Prostate gland (tissue), 2 donors: ENCODE data around the gene RIT1. TPM values are rescaled to one million over a fixed set of nuclear protein-coding genes. Genes with fewer than 3 reads are reported as not detected.

Experiments used
- DNase-seq: peaks from one replicate; pipeline ENCODE4 v3.0.0-alpha.2; 2019; ENCODE audit warnings: low spot score
- H3K27ac ChIP-seq, 2 donors: fragments of 200-600 bp; sonication (generic); 2 replicates each; pipeline ENCODE4 v1.5.1; 2017 to 2019
- H3K27me3 ChIP-seq: fragments of 200-600 bp; sonication (generic); replicated peaks from 2 replicates; pipeline ENCODE4 v1.5.1; 2019; ENCODE audit not compliant: insufficient read depth
- H3K36me3 ChIP-seq, 2 donors: fragments of 200-600 bp; sonication (generic); 1 replicate in 1 of 2; 2 replicates in 1 of 2; pipeline versions ENCODE4 v1.5.1 to v1.8.1; 2017 to 2019
- H3K4me1 ChIP-seq: fragments of 200-600 bp; sonication (generic); replicated peaks from 2 replicates; pipeline ENCODE4 v1.5.1; 2019
- H3K4me3 ChIP-seq, 2 donors: fragments of 200-600 bp; sonication (generic); 2 replicates each; pipeline ENCODE4 v1.5.1; 2017 to 2019
- H3K9me3 ChIP-seq: fragments of 200-600 bp; sonication (generic); 2 replicates; pipeline ENCODE4 v1.5.1; 2017
- POLR2A ChIP-seq: fragments of 450-650 bp; IDR thresholded peaks from one replicate; pipeline ENCODE4 v1.6.1; 2016; ENCODE audit warnings: antibody characterized with exemption, mild to moderate bottlenecking
- POLR2AphosphoS5 ChIP-seq: sonication (generic); formaldehyde crosslinking; IDR thresholded peaks from one replicate; pipeline ENCODE4 v1.6.1; 2017; ENCODE audit warnings: antibody characterized with exemption
- WGBS: methylation state at CpG from one replicate; pipeline ENCODE4 v1.1.5; 2018; 5-methylcytosine and 5-hydroxymethylcytosine counted together
- intact Hi-C: fragments of 100-400 bp; cut with DNase I; formaldehyde crosslinking; loops from one replicate; pipeline ENCODE4 v1.14.2; 2022
- total RNA-seq, 2 donors: library from RNA; depleted of rRNA; stranded (reverse); fragments of >200 nt; gene quantifications; one replicate each; pipeline ENCODE4 v1.1.0, GENCODE V29; 2016
- TF ChIP-seq, protein P1 (sequence below), 4 experiments: fragments of 200-600 bp in 2 of 4; fragments of 450-650 bp in 2 of 4; sonication (generic) in 2 of 4; IDR thresholded peaks; 1 replicate in 3 of 4; 2 replicates in 1 of 4; pipeline ENCODE4 v1.5.1; 2016 to 2019; ENCODE audit warnings: antibody characterized with exemption in 4 of 4, mild to moderate bottlenecking in 2 of 4, moderate library complexity in 2 of 4

The RIT1 gene
- total RNA-seq, 2 donors from 2014 or later, result 20.8 to 21.8 TPM

DNA sequence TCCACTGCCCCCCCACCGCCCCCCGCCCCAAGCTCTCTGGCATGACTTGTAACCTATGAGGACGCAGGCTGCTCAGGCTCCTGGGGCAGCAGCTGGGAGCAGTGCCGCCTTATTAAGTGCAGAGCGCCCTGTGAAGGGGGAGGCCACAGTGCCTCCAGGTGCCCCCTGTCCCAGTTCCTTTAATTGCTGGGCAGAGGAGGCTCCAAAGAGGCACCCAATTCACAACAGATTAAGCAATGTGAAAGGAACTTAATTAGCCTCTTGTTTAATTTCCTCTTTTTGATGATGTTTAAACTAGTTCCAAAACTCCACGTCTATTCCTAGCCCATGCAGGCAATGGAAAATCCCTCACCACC is 33.3 kb upstream of the RIT1 start:
- TF ChIP-seq, protein P1, sequence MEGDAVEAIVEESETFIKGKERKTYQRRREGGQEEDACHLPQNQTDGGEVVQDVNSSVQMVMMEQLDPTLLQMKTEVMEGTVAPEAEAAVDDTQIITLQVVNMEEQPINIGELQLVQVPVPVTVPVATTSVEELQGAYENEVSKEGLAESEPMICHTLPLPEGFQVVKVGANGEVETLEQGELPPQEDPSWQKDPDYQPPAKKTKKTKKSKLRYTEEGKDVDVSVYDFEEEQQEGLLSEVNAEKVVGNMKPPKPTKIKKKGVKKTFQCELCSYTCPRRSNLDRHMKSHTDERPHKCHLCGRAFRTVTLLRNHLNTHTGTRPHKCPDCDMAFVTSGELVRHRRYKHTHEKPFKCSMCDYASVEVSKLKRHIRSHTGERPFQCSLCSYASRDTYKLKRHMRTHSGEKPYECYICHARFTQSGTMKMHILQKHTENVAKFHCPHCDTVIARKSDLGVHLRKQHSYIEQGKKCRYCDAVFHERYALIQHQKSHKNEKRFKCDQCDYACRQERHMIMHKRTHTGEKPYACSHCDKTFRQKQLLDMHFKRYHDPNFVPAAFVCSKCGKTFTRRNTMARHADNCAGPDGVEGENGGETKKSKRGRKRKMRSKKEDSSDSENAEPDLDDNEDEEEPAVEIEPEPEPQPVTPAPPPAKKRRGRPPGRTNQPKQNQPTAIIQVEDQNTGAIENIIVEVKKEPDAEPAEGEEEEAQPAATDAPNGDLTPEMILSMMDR (IDR thresholded peaks at IDR 0.05), result no peak
- TF ChIP-seq POLR2A (no peak), POLR2AphosphoS5 (no peak)
- no peak for DNase-seq
- H3K4me1 ChIP-seq, result no peaks in the 10 kb centered on the region
- no peaks in the 10 kb centered on the region for H3K27me3 ChIP-seq
- no peaks in the 10 kb centered on the region for H3K36me3 ChIP-seq
- H3K9me3 ChIP-seq, result no peaks in the 10 kb centered on the region
- no peak overlapping the region for H3K4me3 ChIP-seq
- WGBS, result 31% methylated on average over 6 of the region's 6 CpGs
- H3K27ac ChIP-seq, result no peak overlapping the region
- intact Hi-C loops, result no loop called here

- Histone ChIP-seq H3K4me3 (no peak overlapping the region), H3K36me3 (no peaks in the 10 kb centered on the region), H3K27me3 (no peaks in the 10 kb centered on the region), H3K27ac (no peak overlapping the region), H3K4me1 (no peaks in the 10 kb centered on the region), H3K9me3 (no peaks in the 10 kb centered on the region)
- TF ChIP-seq POLR2A (no peak), POLR2AphosphoS5 (no peak)
- TF ChIP-seq, protein P1 (IDR thresholded peaks at IDR 0.05), result no peak
- 60% methylated on average over 10 of the region's 11 CpGs for WGBS
- DNase-seq, result no peak
- intact Hi-C loops, result no loop called here
Observed at GRCh38 chr1:155942578-155943141, 31.5 kb upstream of the RIT1 start.

GRCh38 chr1:155941845-155942531 is 30.8 kb upstream of the RIT1 start:
- no peak overlapping the region for H3K4me3 ChIP-seq
- intact Hi-C loops, result no loop called here
- H3K27me3 ChIP-seq, result no peaks in the 10 kb centered on the region
- no peaks in the 10 kb centered on the region for H3K36me3 ChIP-seq
- TF ChIP-seq POLR2A (no peak), POLR2AphosphoS5 (no peak)
- TF ChIP-seq, protein P1 (IDR thresholded peaks at IDR 0.05), result no peak
- no peak for DNase-seq
- WGBS, result 84% methylated on average over 23 of the region's 29 CpGs
- H3K9me3 ChIP-seq, result no peaks in the 10 kb centered on the region
- no peaks in the 10 kb centered on the region for H3K4me1 ChIP-seq
- no peak overlapping the region for H3K27ac ChIP-seq

- no peak for TF ChIP-seq POLR2AphosphoS5
- no peak for TF ChIP-seq POLR2A
- TF ChIP-seq, protein P1 (IDR thresholded peaks at IDR 0.05), result no peak
- H3K27ac ChIP-seq, result no peak within 1 kb of the TSS
- no peak for DNase-seq
- no peaks in the 10 kb centered on the region for H3K36me3 ChIP-seq
- no peak within 1 kb of the TSS for H3K4me3 ChIP-seq
- intact Hi-C loops, result no loop called here
- 47% methylated on average over 11 of the region's 11 CpGs for WGBS
- H3K9me3 ChIP-seq, result no peaks in the 10 kb centered on the region
- H3K27me3 ChIP-seq, result no peaks in the 10 kb centered on the region
- no peaks in the 10 kb centered on the region for H3K4me1 ChIP-seq
Observed at GRCh38 chr1:155940993-155941844, 30.1 kb upstream of the RIT1 start, which contains the start of gene RXFP4. RXFP4 (plus strand) TSS chr1:155941638; CDS start chr1:155941710, 72 bp downstream.
